OCI-LY7 (cell line): ENCODE data around the gene CEP192. TPM values are rescaled to one million over a fixed set of nuclear protein-coding genes. Genes with fewer than 3 reads are reported as not detected.

Experiments
- BruUV-seq: library from RNA; stranded (reverse); fragments of 400-500 nt; replicated peaks from 2 replicates; lab custom pipeline; 2021; lab: Mats Ljungman, UMichigan
- CTCF ChIA-PET: fragments of 300-600 bp; sonication (Branson Sonifier 250); formaldehyde crosslinking; loops from one replicate; lab custom pipeline; 2022; ENCODE audit warnings: antibody characterized with exemption; ENCODE audit not compliant: unreplicated experiment; lab: Charles Lee
- POLR2A ChIA-PET: fragments of 300-600 bp; sonication (Branson Sonifier 250); formaldehyde crosslinking; loops from one replicate; lab custom pipeline; 2022; ENCODE audit warnings: antibody characterized with exemption; lab: Charles Lee
- DNase-seq: peaks from one replicate; pipeline ENCODE4 v3.0.0-alpha.2; 2015; ENCODE audit warnings: low spot score
- H2AFZ ChIP-seq: fragments of 200-600 bp; sonication (generic), shearing (Covaris generic); 2 replicates; pipeline ENCODE4 v1.6.1; 2014; ENCODE audit warnings: mild to moderate bottlenecking, antibody characterized with exemption, low read length, moderate library complexity
- H3K27ac ChIP-seq: fragments of 200-600 bp; sonication (generic); 2 replicates; pipeline ENCODE4 v1.5.1; 2014; ENCODE audit warnings: mixed run types, low read depth, mild to moderate bottlenecking, moderate library complexity, low read length, inconsistent platforms; ENCODE audit not compliant: poor library complexity, severe bottlenecking
- H3K36me3 ChIP-seq: fragments of 200-600 bp; sonication (generic); 2 replicates; pipeline ENCODE4 v1.6.1; 2014; ENCODE audit warnings: mild to moderate bottlenecking, antibody characterized with exemption, low read length, moderate library complexity, mixed read lengths; ENCODE audit not compliant: insufficient read depth
- H3K4me1 ChIP-seq: fragments of 200-600 bp; sonication (generic); 2 replicates; pipeline ENCODE4 v1.5.1; 2014; ENCODE audit warnings: mild to moderate bottlenecking, low read length; ENCODE audit not compliant: insufficient read depth, poor library complexity, severe bottlenecking
- H3K4me2 ChIP-seq: fragments of 200-600 bp; sonication (generic); 2 replicates; pipeline ENCODE4 v1.6.1; 2014; ENCODE audit warnings: mild to moderate bottlenecking, low read length
- H3K4me3 ChIP-seq: fragments of 200-600 bp; sonication (generic); 2 replicates; pipeline ENCODE4 v1.5.1; 2014; ENCODE audit warnings: mild to moderate bottlenecking, low read depth, low read length; ENCODE audit not compliant: poor library complexity, severe bottlenecking
- H3K79me2 ChIP-seq: fragments of 200-600 bp; sonication (generic); 2 replicates; pipeline ENCODE4 v1.6.1; 2016; ENCODE audit warnings: low read depth, mild to moderate bottlenecking, low read length, moderate library complexity, mixed read lengths; ENCODE audit not compliant: insufficient read depth
- H3K9me2 ChIP-seq: fragments of 200-600 bp; sonication (generic); 2 replicates; pipeline ENCODE4 v1.6.1; 2016; ENCODE audit warnings: mild to moderate bottlenecking, low read length, mixed read lengths; ENCODE audit not compliant: insufficient read depth
- H3K9me3 ChIP-seq: fragments of 200-600 bp; sonication (generic); 2 replicates; pipeline ENCODE4 v1.6.1; 2014; ENCODE audit warnings: mild to moderate bottlenecking, mixed run types, low read length, mixed read lengths
- H4K20me1 ChIP-seq: fragments of 200-600 bp; sonication (generic); 2 replicates; pipeline ENCODE4 v1.6.1; 2014; ENCODE audit warnings: mild to moderate bottlenecking, antibody characterized with exemption, low read length, moderate library complexity, mixed read lengths; ENCODE audit not compliant: insufficient read depth
- CTCF ChIP-seq: fragments of 200-600 bp; sonication (generic); conservative IDR thresholded peaks from 2 replicates; pipeline ENCODE4 v1.5.1; 2014; ENCODE audit warnings: mild to moderate bottlenecking, antibody characterized with exemption, low read length, moderate library complexity, mixed read lengths
- EZH2phosphoT487 ChIP-seq: fragments of 200-600 bp; sonication (generic); IDR thresholded peaks from 2 replicates; pipeline ENCODE4 v1.6.1; 2018; ENCODE audit warnings: low read depth, borderline replicate concordance, mild to moderate bottlenecking, mixed run types, antibody characterized with exemption, low read length, moderate library complexity, mixed read lengths
- intact Hi-C: fragments of 100-400 bp; cut with micrococcal nuclease; formaldehyde crosslinking; loops from one replicate; pipeline ENCODE4 v1.10.0; 2022; ENCODE audit not compliant: unreplicated experiment
- total RNA-seq, 2 experiments: library from RNA; depleted of rRNA in 1 of 2; stranded (reverse); fragments of >200 nt in 1 of 2; shearing (Covaris generic) in 1 of 2; gene quantifications; 2 replicates each; pipeline ENCODE4 v1.2.3, GENCODE V29; 2014 to 2022

Gene CEP192
- total RNA-seq, 2 experiments from 2014 or later, result 55.5 to 59.9 TPM

DNA sequence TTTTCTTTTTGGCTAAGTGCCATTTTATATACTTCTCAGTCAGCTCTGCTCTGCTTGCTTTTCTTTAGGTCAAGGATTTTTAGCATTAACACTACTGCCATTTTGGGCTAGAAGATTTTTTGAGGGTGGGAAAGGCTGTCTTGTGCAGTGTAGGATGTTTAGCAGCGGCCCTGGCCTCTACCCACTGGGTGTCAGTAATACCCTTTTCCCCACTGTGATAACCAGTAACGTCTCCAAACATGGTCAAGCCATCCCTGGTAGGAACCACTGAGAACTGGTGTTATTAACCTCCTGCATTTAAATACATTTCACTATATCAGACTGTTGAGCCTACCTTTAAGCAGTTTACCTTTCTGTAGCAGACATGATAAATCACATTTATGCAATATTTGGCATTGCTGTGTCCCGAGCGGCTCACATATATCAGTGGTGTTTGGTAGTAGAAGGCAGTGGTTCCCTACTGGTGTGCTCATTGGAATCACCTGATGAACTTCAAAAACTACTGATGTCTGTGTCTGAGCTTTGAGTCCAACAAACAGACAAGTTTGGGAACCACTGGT lies 70.5 kb downstream of the CEP192 start:
- Histone ChIP-seq H3K9me2 (no peaks in the 10 kb centered on the region), H3K36me3 (peaks cover 99% of the 10 kb centered on the region), H3K4me2 (no peak overlapping the region), H4K20me1 (no peaks in the 10 kb centered on the region; the same call in 1 of the 2 replicates), H2AFZ (no peak overlapping the region), H3K27ac (no peak overlapping the region), H3K9me3 (no peaks in the 10 kb centered on the region), H3K79me2 (peaks cover 13% of the 10 kb centered on the region; the same call in 1 of the 2 replicates), H3K4me1 (no peaks in the 10 kb centered on the region), H3K4me3 (no peak overlapping the region)
- ChIA-PET CTCF (no interaction called here), POLR2A (interaction anchor here (0.6 to 0.8 kb wide), 3 partner anchors 22 to 464 kb away, joined by 3 read pairs; no protein-coding TSS in a partner anchor)
- DNase-seq, result no peak
- TF ChIP-seq EZH2phosphoT487 (no peak), CTCF (no peak)
- BruUV-seq, result no TSS peak
- intact Hi-C loops, result no loop called here

- Histone ChIP-seq H2AFZ (no peak overlapping the region), H3K9me2 (no peaks in the 10 kb centered on the region), H3K27ac (no peak overlapping the region), H3K79me2 (peaks cover 13% of the 10 kb centered on the region; the same call in 1 of the 2 replicates), H4K20me1 (no peaks in the 10 kb centered on the region), H3K36me3 (peaks cover 99% of the 10 kb centered on the region), H3K4me2 (no peak overlapping the region), H3K4me1 (no peaks in the 10 kb centered on the region), H3K4me3 (no peak overlapping the region), H3K9me3 (no peaks in the 10 kb centered on the region)
- intact Hi-C loops, result no loop called here
- DNase-seq, result no peak
- POLR2A ChIA-PET, result no interaction called here
- CTCF ChIA-PET, result no interaction called here
- TF ChIP-seq EZH2phosphoT487 (no peak), CTCF (no peak)
- BruUV-seq, result no TSS peak
Measured at GRCh38 chr18:13067124-13067523, 76.0 kb downstream of the CEP192 start.

GRCh38 chr18:13067966-13068365 lies 76.8 kb downstream of the CEP192 start:
- Histone ChIP-seq H3K9me3 (no peaks in the 10 kb centered on the region), H3K27ac (no peak overlapping the region), H3K9me2 (no peaks in the 10 kb centered on the region), H3K4me1 (no peaks in the 10 kb centered on the region), H3K4me2 (no peak overlapping the region), H3K36me3 (peaks cover 99% of the 10 kb centered on the region), H3K79me2 (peaks cover 13% of the 10 kb centered on the region; the same call in 1 of the 2 replicates), H4K20me1 (no peaks in the 10 kb centered on the region), H3K4me3 (no peak overlapping the region), H2AFZ (no peak overlapping the region)
- intact Hi-C loops, result no loop called here
- POLR2A ChIA-PET, result no interaction called here
- DNase-seq, result no peak
- CTCF ChIA-PET, result no interaction called here
- TF ChIP-seq EZH2phosphoT487 (no peak), CTCF (no peak)
- BruUV-seq, result no TSS peak
